ENCODE results near the gene TOM1L2.
"Not testable (repeated sequence)": the region's sequence is repeated elsewhere in the genome, so short reads cannot be mapped to it uniquely, and the experiment has no call there.

The TOM1L2 gene

DNA sequence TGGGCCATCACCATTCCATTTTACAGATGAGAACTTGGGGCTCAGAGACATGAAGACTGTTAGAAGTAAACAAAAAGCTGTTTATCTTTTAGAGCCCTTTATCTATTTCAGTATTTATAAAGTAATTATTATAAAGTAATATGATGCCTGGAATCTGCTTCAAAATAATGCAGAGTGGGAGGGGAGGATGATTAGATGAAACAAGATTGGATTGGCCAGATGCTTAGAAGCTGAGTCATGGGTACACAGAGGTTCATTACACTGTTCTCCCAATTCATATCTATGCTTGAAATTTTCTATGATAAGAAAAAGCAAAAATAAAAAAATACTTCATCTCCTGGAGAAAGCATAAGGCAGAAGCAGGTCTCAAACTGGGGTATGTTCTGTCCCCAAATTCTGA lies 29.4 kb downstream of the TOM1L2 start:
- DNase-seq, result no peak

- no peak for DNase-seq
Observed at GRCh38 chr17:17941015-17941414, 31.2 kb downstream of the TOM1L2 start.

GRCh38 chr17:17940441-17940911 lies 31.7 kb downstream of the TOM1L2 start:
- peak; percentile 62 for DNase-seq

GRCh38 chr17:17939941-17940340 lies 32.3 kb downstream of the TOM1L2 start:
- not testable (repeated sequence) for DNase-seq

GRCh38 chr17:17938388-17939107 lies 33.7 kb downstream of the TOM1L2 start:
- no peak for DNase-seq

GRCh38 chr17:17937958-17938357 lies 34.2 kb downstream of the TOM1L2 start:
- no peak for DNase-seq

DNA sequence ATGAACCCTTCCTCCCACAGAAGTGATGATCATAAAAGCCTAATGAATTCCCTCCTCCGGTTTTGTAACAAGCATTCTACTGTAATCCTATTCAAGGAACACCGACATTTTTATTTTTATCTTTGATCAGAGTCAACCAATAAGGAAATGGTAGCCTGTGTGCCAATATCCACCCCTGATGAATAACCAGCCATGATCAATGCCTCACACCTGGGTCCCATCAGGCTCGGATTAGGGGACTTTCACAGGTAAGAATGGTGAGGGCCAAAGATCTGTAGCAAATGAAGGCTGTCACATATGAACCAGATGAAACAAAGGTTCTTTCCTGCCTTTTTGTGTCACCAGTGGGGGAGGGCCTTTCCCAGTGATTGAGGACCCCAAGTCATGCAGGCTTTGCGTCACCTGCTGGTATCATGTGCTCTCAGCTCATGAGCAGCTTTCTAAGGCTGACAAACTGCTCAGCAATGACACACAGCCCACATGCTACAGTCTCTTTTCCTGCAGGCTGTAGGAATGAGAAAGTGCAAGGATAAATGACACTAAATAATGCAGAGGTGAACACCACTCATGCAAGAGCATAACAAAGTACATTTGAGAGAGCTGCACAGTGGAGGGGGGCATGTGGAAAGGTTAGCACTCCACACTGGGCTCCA lies 34.9 kb downstream of the TOM1L2 start:
- DNase-seq, result no peak

DNA sequence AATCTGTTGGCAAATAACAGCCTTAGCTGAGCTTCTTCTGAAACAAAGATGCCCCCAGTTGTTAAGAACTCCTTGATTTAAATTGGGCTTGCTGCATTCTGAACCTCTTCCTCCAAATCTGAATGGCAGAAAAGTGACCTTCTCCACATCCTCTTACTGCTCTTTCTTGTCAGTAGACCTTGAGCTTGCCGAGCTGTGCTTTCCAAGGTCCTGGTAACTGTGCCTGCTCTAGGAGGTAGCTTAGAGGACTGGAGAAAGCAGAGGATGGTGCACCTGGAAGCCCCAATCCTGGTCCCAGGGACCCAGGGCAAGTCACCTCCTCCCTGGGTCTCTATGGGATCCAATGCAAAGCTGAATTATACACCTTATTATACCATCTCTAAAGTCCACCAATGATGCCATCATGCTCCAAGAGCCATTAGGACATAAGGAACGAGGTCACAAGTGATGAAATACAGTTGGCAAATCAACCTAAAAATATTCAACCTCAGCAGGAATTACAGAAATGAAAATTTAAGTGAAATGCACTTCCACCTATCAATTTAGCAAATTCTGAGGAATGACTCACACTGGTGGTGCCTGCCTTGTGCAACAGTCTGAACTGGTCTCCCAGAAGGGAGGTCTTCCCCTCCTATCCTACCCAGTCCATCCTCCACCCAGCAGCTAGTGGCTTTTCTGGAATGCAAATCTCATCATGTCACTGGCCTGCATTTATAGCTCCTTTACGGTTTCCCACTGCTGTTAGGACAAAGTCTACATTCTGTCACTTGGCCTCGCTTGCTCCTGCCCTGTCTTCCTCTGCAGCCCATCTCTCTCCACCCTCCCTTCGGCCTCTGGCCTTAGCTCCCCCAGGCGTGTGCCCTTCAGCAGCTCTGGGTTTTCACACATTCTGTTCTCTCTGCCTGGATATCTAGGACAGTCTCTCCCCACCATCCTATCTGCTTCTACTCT lies 36.6 kb downstream of the TOM1L2 start:
- no peak for DNase-seq

DNA sequence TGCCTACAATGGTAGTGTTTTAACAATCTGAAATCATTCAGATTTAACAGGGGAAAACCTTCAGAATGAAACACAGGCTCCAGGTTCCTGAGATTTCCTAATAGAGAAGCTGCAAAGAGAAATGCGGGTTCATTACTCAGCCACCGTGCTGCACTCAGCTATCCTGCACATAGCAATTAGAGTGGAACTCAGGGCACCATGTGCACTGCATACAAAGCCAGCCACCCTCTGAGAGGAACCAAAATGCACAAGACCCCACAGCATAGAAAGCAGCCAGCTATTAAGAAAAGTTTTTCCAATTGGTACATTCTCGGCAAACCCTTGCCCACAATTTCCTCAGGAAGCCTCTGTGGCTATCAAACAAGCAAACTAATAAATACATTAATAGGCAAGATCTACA lies 37.4 kb downstream of the TOM1L2 start:
- no peak for DNase-seq

GRCh38 chr17:17934214-17934613 lies 38.0 kb downstream of the TOM1L2 start:
- DNase-seq, result no peak

DNA sequence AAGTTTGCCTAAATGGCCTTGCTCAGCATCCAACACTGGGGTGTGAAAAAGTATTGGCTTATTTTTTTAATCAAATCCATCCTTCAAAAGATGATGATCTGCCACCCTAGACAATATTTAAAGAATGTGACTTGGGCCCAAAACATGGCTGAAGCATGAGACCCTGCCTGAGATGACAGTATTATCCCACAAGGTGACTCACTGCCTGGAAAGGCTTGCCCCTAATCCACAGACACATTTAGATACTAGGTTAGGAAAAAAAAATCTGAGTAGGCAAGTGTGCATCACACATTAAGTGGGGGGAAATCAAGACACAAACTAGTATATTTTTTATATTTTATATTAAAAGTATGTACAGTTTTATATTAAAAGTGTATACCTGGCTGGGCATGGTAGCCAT lies 38.4 kb downstream of the TOM1L2 start:
- no peak for DNase-seq

DNA sequence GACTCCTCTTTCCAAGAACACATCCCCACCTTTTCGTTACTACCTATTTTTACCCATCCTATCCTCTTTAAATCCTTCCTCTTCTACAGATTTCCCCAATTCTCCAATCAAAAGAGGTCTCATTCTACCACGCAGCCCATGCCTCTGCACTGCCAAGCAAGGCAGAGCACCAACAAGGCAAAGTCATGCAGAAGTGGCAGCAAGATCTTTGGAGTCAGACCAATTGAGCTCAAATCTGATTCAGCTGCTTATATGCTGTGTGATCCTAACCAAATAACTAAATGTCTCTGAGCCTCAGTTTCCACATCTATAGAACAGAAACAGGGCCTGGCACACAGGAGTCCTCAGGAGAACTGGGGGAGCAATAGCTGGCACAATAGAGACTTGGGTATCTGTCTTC lies 41.0 kb downstream of the TOM1L2 start:
- DNase-seq, result no peak

DNA sequence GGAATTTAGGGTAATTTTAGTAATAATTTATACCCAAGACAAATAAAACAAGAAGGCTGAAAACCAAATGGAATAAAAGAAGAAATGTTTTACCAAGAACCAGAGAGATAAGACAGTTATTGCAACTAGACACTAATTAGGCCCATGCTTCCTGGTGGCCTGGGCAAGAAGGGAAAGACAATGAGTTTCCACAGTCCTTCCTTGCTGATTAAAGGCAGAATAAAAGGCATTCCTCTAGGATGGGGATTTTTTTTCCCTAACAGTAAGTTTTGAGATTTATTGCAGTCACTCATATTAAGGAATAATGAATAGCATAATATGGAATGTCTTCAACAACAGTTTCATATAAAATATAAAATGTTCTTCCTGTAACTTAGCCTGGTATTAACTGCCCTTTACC lies 41.5 kb downstream of the TOM1L2 start:
- no peak for DNase-seq

- no peak for DNase-seq
Observed at GRCh38 chr17:17929655-17930380, 42.4 kb downstream of the TOM1L2 start.

- DNase-seq, result no peak
Observed at GRCh38 chr17:17928398-17929287, 43.6 kb downstream of the TOM1L2 start.

DNA sequence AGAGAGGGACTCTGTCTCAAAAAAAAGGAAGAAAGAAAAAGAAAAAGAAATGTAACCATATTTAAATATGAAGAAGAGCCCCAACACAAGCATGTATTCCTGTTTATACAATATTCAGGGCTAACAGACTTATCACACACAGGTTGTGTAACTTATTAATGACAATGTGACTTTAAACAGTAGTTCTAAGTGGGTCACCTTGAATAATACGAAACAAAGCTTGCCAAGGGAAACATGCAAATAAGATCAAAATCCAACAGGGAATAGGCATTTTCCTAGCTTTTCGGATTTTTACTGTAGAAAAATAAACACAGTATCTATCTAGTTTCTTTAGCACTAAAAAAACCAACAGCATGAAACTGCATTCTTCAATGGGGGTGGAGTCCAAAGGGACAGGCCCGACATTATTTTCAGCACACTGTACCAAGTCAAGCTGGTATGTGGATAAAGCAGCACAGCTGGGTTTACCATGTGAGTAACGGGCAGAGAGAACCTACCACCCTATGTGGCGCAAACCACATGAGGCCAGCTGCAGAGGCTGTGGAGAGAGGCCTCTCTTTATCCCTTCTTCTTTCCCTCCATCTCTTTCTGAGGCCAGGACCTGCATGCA lies 45.3 kb downstream of the TOM1L2 start:
- no peak for DNase-seq

- DNase-seq, result no peak
Observed at GRCh38 chr17:17926036-17926435, 46.2 kb downstream of the TOM1L2 start.

- no peak for DNase-seq
Observed at GRCh38 chr17:17924857-17925250, 47.3 kb downstream of the TOM1L2 start.

- DNase-seq, result no peak
Observed at GRCh38 chr17:17924131-17924856, 47.9 kb downstream of the TOM1L2 start.

DNA sequence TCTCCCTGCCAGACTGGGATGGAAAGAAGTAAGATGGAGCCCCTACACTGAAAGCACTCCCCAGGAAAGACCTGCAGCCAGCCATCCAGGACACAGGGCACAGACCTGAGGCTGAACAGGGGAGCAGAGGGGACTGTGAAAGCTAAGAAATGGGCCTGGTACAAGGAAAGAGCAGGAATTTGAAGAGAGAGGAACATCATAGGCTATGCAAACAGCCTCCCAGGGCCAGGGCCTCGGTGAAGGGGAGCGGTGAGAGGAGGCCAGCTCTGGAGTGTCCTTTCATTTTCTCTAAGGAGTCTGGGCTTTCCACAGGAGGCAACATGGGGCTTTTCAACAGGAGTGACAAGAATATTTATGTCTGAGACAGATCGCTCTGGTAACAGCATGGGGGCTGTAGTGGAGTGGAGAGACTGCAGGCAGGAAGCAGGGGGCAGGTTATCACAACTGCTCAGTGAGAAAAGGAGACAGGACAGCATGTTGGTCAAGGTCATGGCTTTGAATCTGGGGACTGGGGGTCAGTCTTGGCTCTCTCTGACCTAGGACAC lies 50.1 kb downstream of the TOM1L2 start:
- DNase-seq, result no peak

All from NCI-H1105 (cell line).